Measurements from ENCODE around the gene ALOX5.

DNA sequence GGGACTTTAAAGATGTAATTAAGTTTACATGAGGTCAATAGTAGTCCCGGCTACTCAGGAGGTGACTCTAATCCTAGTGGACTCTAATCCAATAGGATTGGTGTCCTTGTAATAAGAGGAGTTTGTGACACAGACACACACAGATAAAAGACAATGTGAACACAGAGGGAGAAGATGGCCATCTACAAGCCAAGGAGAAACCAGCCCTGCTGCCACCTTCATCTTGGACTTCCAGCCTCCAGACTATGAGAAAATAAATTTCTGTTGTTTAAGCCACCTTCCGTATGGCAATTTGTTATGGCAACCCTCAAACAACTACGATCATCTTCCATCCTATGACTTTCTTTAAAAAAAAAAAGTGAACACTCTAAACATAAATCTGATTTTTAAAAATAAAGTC, 116.3 kb downstream of the ALOX5 start:
- TF ChIP-seq, protein P1, sequence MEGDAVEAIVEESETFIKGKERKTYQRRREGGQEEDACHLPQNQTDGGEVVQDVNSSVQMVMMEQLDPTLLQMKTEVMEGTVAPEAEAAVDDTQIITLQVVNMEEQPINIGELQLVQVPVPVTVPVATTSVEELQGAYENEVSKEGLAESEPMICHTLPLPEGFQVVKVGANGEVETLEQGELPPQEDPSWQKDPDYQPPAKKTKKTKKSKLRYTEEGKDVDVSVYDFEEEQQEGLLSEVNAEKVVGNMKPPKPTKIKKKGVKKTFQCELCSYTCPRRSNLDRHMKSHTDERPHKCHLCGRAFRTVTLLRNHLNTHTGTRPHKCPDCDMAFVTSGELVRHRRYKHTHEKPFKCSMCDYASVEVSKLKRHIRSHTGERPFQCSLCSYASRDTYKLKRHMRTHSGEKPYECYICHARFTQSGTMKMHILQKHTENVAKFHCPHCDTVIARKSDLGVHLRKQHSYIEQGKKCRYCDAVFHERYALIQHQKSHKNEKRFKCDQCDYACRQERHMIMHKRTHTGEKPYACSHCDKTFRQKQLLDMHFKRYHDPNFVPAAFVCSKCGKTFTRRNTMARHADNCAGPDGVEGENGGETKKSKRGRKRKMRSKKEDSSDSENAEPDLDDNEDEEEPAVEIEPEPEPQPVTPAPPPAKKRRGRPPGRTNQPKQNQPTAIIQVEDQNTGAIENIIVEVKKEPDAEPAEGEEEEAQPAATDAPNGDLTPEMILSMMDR (IDR thresholded peaks at IDR 0.05): no peak
- TF ChIP-seq EZH2phosphoT487 (IDR thresholded peaks at IDR 0.05): no peak
